ENCODE measurements around the gene COPG2. TPM values are rescaled to one million over a fixed set of nuclear protein-coding genes. Genes with fewer than 3 reads are reported as not detected.

COPG2 gene
- total and polyA plus RNA-seq, 2 of the 13 experiments (the other 11 are each of a cell fraction or from before 2014, with no cell fraction given) = 14.1 to 17.7 TPM

- TF ChIP-seq PATZ1 (CRISPR knock-in tag; IDR thresholded peaks at IDR 0.05) = no peak
- no peak for TF ChIP-seq ISL2 (CRISPR knock-in tag; IDR thresholded peaks at IDR 0.05)
- TF ChIP-seq TOPORS (CRISPR knock-in tag; IDR thresholded peaks at IDR 0.05) = no peak
- TF ChIP-seq ERF (CRISPR knock-in tag; IDR thresholded peaks at IDR 0.05) = no peak
- no peak for TF ChIP-seq TAF1 (CRISPR knock-in tag; IDR thresholded peaks at IDR 0.05)
- TF ChIP-seq ZNF703 (CRISPR knock-in tag; IDR thresholded peaks at IDR 0.05; ENCODE audit: borderline replicate concordance) = no peak
- no peak for TF ChIP-seq MED13 (CRISPR knock-in tag; IDR thresholded peaks at IDR 0.05)
- no peak for TF ChIP-seq ZMYM4 (CRISPR knock-in tag; IDR thresholded peaks at IDR 0.05)
Measured at GRCh38 chr7:130673066-130673465, 4.5 kb upstream of the COPG2 start (continued).

- H3K79me2 ChIP-seq (ENCODE audit: insufficient read depth, low read length) = no peaks in the 10 kb centered on the region
- no peaks in the 10 kb centered on the region; the same call in 1 of the 2 replicates for H4K20me1 ChIP-seq (ENCODE audit: insufficient read depth, low read length)
- no peak overlapping the region for H3K4me3 ChIP-seq (replicated peaks in 1 of 3; ENCODE audit: insufficient read depth in 1 of 3, low read depth in 2 of 3, low read length in 3 of 3)
- no peaks in the 10 kb centered on the region; a peak in 1 of 5 replicates for H3K27me3 ChIP-seq (ENCODE audit: control insufficient read depth in 1 of 2, insufficient read depth in 2 of 2, low read length in 2 of 2)
- 43% methylated on average over 4 of the region's 4 CpGs for WGBS (ENCODE audit: low lambda C conversion rate)
- H3K9me3 ChIP-seq (ENCODE audit: low read length) = no peaks in the 10 kb centered on the region
- no peaks in the 10 kb centered on the region for H3K36me3 ChIP-seq (replicated peaks in 1 of 2; ENCODE audit: control insufficient read depth in 1 of 2, insufficient read depth in 2 of 2, low read length in 2 of 2)
- DNase-seq (ENCODE audit: low spot score) = no peak
- no peak for FAIRE-seq
- CTCF ChIA-PET (ENCODE audit: low intra/inter-chr PET ratio, low total read pairs) = no interaction called here
- no peak overlapping the region for H3K27ac ChIP-seq (ENCODE audit: extremely low read length, insufficient read depth, low read length)
- no peak overlapping the region for H3K4me2 ChIP-seq (ENCODE audit: low read depth, low read length)
- no peak overlapping the region for H2AFZ ChIP-seq (ENCODE audit: low read length)
- ATAC-seq = no peak
- no TSS peak for BruUV-seq (replicated peaks)
- TF ChIP-seq REPIN1 (CRISPR knock-in tag; IDR thresholded peaks at IDR 0.05; ENCODE audit: borderline replicate concordance, low read depth) = no peak
- no peak for TF ChIP-seq ZNF672 (CRISPR knock-in tag; IDR thresholded peaks at IDR 0.05)
- TF ChIP-seq BORCS8-MEF2B (CRISPR knock-in tag; IDR thresholded peaks at IDR 0.05) = no peak
- TF ChIP-seq PRMT3 (CRISPR knock-in tag; IDR thresholded peaks at IDR 0.05; ENCODE audit: borderline replicate concordance, low read depth) = no peak
- TF ChIP-seq DR1 (CRISPR knock-in tag; IDR thresholded peaks at IDR 0.05) = no peak
- TF ChIP-seq NFYC (CRISPR knock-in tag; IDR thresholded peaks at IDR 0.05) = no peak
- TF ChIP-seq SIX4 (CRISPR knock-in tag; IDR thresholded peaks at IDR 0.05) = no peak
- TF ChIP-seq ETS1 (CRISPR knock-in tag; IDR thresholded peaks at IDR 0.05) = no peak
- TF ChIP-seq HMGA1 (CRISPR knock-in tag; conservative IDR thresholded peaks at IDR 0.05) = no peak
- peaks cover 15% of the 10 kb centered on the region for H3K4me1 ChIP-seq (ENCODE audit: insufficient read depth, low read length)
- intact Hi-C loops (cut with micrococcal nuclease; ENCODE audit: unreplicated experiment) = no loop called here
- in situ Hi-C loops (cut with HindIII; ENCODE audit: extremely low pct_ligation_motif_present, low pct_unique_long_range_greater_than_20kb) = no loop called here
- H3K9ac ChIP-seq (ENCODE audit: insufficient read depth, low read depth, low read length) = no peak overlapping the region
- POLR2A ChIA-PET = no interaction called here
Measured at GRCh38 chr7:130672146-130672545, 3.6 kb upstream of the COPG2 start.
